HG02943 (cell line): Measurements from ENCODE around the gene HABP4.

Experiments
- ATAC-seq: cut with Tn5 transposase; IDR thresholded peaks from one replicate; pipeline ENCODE4 v1.9.1; 2021; ENCODE audit warnings: mild to moderate bottlenecking, low read depth, moderate library complexity; ENCODE audit not compliant: unreplicated experiment

HABP4 gene

GRCh38 chr9:96514108-96514799, 64.3 kb downstream of the HABP4 start:
- no peak for ATAC-seq

GRCh38 chr9:96514800-96515158, 64.8 kb downstream of the HABP4 start:
- no peak for ATAC-seq

- ATAC-seq = no peak
These were observed 65.9 kb downstream of the HABP4 start for GRCh38 chr9:96515621-96516470.

- ATAC-seq = no peak
These were observed 69.1 kb downstream of the HABP4 start for GRCh38 chr9:96519095-96519494.

- no peak for ATAC-seq
These were observed 69.8 kb downstream of the HABP4 start for GRCh38 chr9:96519787-96520186.

GRCh38 chr9:96522366-96522765, 72.4 kb downstream of the HABP4 start:
- no peak for ATAC-seq

GRCh38 chr9:96523374-96523773, 73.4 kb downstream of the HABP4 start:
- ATAC-seq = no peak

GRCh38 chr9:96524045-96524444, 74.1 kb downstream of the HABP4 start:
- no peak for ATAC-seq

- no peak for ATAC-seq
These were observed 74.8 kb downstream of the HABP4 start for GRCh38 chr9:96524764-96525163.

GRCh38 chr9:96532173-96532572, 82.2 kb downstream of the HABP4 start:
- no peak for ATAC-seq

- no peak for ATAC-seq
These were observed 90.1 kb downstream of the HABP4 start for GRCh38 chr9:96540106-96540505.
